ENCODE measurements around the gene TRIM44.

The TRIM44 gene

GRCh38 chr11:35802221-35802620 lies 139.6 kb downstream of the TRIM44 start:
- intact Hi-C loops (cut with DNase I): no loop called here
- DNase-seq: no peak

DNA sequence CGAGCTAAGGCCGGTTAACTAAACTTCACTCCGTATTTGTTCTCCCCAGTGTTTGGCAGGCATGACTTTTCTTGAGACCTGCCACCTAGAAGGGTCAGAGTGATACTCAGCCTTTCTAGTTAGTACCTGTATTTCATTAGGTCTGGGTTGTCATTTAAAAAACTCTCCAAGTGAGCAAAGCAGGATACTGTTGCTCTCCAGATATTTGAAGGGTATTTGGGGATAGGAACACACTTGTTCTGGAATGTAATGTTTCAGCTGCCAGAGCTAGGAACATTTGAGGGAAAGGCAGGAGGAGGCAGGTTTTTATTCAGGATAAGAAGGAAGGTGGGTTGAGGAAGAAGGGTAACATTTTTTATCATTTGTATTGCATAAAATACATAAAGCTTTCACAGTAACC lies 140.1 kb downstream of the TRIM44 start:
- DNase-seq: no peak
- intact Hi-C loops (cut with DNase I): no loop called here

DNA sequence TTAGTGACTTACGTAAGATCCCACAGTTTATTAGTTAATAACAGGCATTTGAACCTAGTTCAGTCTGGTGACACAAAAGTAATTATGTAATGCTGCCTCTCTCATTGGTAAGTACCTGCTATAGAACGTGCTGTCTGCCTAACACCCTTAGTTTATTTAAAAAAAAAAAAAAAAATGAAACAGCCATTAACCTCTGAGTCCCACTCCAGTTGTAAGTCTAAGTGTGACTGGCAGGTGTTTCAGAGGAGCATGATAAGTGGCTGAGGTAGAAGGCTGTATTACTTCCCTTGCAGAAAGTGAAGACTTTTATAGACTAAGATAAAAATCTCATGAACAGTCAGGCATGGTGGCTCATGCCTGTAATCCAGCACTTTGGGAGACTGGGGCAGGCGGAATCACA lies 140.5 kb downstream of the TRIM44 start:
- intact Hi-C loops (cut with DNase I): no loop called here
- DNase-seq: no peak

- intact Hi-C loops (cut with DNase I): no loop called here
- peak in 1 of 10 donors; percentile 31 for DNase-seq
Observed at GRCh38 chr11:35804451-35805040, 142.0 kb downstream of the TRIM44 start.

DNA sequence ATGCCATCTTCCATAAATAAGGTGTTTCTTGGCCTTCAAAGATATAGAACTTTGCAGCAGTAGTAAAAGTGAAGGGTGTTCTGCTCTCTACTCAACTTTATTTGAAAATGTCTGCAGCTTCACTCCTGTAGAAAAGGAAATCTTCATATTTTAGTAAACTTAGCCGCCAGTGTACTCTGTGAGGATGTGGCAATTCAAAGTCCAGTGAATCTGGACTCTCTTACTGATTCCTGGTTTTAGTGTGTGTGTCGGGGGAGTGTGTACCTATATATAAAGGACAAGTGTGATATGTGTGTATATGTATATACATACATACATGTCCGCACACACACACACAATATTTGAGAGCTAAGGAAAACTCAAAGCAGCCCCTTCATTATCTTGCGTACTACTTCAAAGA lies 147.0 kb downstream of the TRIM44 start:
- no peak for DNase-seq
- intact Hi-C loops (cut with DNase I): no loop called here

- intact Hi-C loops (cut with DNase I): no loop called here
- DNase-seq: no peak
Observed at GRCh38 chr11:35810045-35810645, 147.6 kb downstream of the TRIM44 start.

DNA sequence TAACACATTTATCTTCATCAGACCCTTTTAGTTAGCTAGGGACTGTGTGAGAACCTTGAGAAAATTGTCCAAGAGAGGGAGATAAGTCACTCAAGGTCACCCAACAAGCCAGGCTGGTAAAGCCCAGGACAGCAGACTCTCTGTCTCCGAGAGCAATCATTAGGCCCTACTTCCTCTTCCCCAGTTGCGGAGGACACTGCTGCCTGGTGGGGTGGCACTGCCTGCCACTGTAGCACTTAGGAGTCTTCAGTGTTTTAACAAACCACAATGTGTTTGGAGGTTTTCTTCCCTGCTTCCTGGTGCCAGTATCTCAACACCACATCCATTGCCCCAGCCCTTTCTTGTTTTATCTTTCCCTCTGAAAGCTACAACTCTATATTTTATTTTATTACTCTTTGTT lies 149.2 kb downstream of the TRIM44 start:
- peak in 3 of 10 donors; percentile 20 to 84 (median 35) for DNase-seq
- intact Hi-C loops (cut with DNase I): no loop called here

GRCh38 chr11:35812828-35813227 lies 150.3 kb downstream of the TRIM44 start:
- intact Hi-C loops (cut with DNase I): no loop called here
- DNase-seq: no peak

DNA sequence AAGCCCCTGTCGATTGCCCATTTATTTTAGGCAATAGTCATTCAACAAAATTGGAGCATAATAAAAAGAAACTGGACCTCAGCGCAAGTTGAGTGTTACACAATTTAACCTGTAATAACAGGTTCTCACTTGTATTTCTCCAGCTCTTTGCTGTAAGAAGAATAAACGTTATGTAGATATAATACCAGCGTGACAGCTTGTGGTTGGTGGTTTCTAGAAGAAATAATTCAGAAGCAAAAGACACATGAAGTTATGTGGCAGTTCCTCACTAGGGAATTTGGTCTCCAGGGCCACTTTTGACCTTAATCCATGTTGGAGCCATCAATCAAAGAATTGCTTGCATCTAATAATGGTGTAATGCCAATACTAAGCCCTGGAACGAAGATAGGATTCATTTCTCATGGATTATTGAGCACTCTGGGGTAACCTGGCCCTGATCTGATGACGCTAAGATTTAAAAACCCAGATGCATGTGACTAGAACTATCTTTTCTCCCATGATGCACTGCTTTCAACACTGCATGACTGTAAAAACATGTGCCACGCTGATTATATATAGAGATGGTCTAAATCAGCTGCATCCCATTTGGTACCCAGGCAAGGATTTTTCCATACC lies 151.6 kb downstream of the TRIM44 start:
- intact Hi-C loops (cut with DNase I): no loop called here
- no peak for DNase-seq

DNA sequence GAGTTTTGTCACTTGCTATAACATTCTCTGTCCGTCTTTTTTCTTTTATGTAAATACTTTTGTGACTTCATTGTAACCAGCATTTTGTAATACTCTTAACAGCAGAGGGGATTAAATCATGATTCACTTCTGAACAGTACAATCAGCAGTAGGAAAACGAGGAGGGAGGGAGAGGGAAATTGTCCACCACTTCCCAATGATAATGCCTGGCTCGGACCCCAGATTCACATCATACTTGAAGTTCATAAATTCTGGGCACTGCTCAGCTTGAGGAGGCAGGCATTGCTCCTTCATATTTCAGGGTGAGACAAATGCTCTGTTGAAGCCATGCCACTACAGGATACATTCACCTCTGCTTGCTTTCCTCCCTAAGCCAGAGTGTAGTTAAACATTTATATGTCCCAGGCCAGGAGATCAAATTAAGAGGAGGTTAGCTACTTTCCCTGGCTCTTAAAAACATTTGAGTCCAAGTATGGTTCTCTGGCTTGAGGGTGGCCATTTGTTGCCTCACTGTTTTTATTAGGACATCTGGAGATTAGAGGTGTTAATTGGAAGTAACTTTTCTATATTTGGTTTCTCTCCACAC lies 152.2 kb downstream of the TRIM44 start:
- intact Hi-C loops (cut with DNase I): no loop called here
- DNase-seq: no peak

GRCh38 chr11:35815556-35816315 lies 153.2 kb downstream of the TRIM44 start:
- intact Hi-C loops (cut with DNase I): no loop called here
- no peak for DNase-seq

- no peak for DNase-seq
- intact Hi-C loops (cut with DNase I): loop anchor here (5.0 to 10.0 kb wide), 5 partner anchors 84 to 437 kb away; partner anchors contain the start of gene TRIM44
Observed at GRCh38 chr11:35820614-35821013, 158.0 kb downstream of the TRIM44 start.

GRCh38 chr11:35822815-35823495 lies 160.4 kb downstream of the TRIM44 start:
- no peak for DNase-seq
- intact Hi-C loops (cut with DNase I): loop anchor here (1.0 to 10.0 kb wide), 6 partner anchors 82 to 434 kb away; partner anchors contain the start of gene TRIM44

DNA sequence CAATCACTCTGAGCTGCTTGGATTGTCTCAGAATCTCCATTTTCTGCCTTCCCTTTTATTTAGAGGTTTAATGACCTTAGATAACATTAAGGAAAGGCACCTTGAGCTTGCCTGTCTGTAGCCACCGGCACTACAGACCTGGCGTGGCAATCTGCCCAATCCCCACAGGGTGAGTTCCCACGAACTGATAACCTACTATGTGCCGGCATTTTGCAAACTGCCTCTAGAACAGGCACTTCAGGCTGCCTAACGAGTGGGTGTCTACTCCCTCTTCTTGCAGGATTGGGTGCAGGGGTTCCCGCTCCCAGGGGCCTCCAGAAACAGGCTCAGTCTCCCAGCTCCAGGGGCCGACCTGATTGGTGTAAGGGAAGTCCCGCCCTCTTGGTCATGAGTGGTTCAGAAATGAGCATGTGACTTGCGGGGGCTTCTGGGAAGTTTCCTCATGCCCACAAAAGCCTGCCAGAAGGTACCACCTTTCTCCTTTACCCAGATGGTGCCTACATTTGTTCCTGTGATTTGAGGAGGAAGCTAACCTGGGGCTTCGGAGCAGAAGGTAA lies 161.2 kb downstream of the TRIM44 start:
- peak in 2 of 10 donors; percentile 62 to 75 for DNase-seq
- intact Hi-C loops (cut with DNase I): loop anchor here (5.0 to 10.0 kb wide), 5 partner anchors 81 to 433 kb away; partner anchors contain the start of gene TRIM44

GRCh38 chr11:35825386-35825785 lies 162.8 kb downstream of the TRIM44 start:
- no peak for DNase-seq
- intact Hi-C loops (cut with DNase I): loop anchor here (10.0 kb wide), 2 partner anchors 79 to 229 kb away; no protein-coding TSS in a partner anchor

GRCh38 chr11:35826006-35826405 lies 163.4 kb downstream of the TRIM44 start:
- intact Hi-C loops (cut with DNase I): loop anchor here (10.0 kb wide), 2 partner anchors 79 to 229 kb away; no protein-coding TSS in a partner anchor
- DNase-seq: no peak

DNA sequence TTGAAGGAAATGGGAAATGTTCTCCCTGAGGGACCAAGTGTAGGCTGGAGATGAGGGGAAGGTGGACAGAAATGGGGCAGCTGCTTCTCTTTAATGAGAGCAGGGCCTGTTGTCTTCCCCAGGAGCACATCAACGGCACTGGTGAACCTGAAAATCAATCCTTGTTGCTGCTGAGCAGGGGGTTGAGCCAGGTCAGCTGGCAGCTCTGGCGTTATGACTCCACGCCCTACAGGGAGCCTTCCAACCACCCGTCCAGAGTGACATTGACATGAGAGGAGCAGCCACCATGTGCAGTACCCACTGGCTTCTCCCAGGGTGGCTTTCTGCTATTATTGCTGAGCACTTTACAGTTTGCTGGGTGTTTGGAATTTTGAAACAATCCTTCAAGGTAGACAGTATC lies 164.4 kb downstream of the TRIM44 start:
- intact Hi-C loops (cut with DNase I): loop anchor here (10.0 kb wide), 2 partner anchors 78 to 228 kb away; no protein-coding TSS in a partner anchor
- DNase-seq: peak in 1 of 10 donors; percentile 72

DNA sequence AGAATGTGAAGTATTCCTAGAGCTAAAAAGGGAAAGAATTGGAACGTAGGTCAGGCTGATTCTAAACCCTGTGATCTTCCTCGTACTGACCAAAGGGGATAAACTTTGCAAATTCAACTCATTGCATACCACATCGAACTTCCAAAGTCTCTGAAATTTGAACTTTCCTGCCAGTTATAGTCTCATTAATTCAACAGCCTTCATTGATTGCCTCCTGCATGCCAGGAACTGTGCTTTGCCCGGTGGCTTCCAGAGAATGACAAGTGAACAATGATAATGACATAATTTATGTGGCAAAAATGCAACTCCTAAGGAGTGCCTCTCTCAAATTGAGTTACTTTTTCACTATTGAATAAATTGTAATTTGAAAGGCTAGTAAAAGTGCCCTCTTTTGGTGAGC lies 173.6 kb downstream of the TRIM44 start:
- intact Hi-C loops (cut with DNase I): no loop called here
- no peak for DNase-seq

GRCh38 chr11:35838071-35838470 lies 175.5 kb downstream of the TRIM44 start:
- intact Hi-C loops (cut with DNase I): no loop called here
- DNase-seq: no peak

Measured in posterior cingulate gyrus (tissue), 11 donors.